H1 (cell line): Measurements from ENCODE around the gene CDH11. TPM values are rescaled to one million over a fixed set of nuclear protein-coding genes. Genes with fewer than 3 reads are reported as not detected.

Source experiments
- CTCF ChIA-PET: fragments of 300-600 bp; sonication (Branson Sonifier 250); formaldehyde crosslinking; loops from one replicate; lab custom pipeline; 2021; ENCODE audit not compliant: partially characterized antibody; lab: Charles Lee
- POLR2A ChIA-PET: fragments of 300-600 bp; sonication (Branson Sonifier 250); formaldehyde crosslinking; loops from one replicate; lab custom pipeline; 2021; ENCODE audit warnings: inconsistent platforms; ENCODE audit not compliant: partially characterized antibody; lab: Charles Lee
- DNase-seq, 2 experiments: peaks; one replicate each; pipeline versions ENCODE4 v3.0.0 to v3.0.0-alpha.2; 2010 to 2022; ENCODE audit warnings: low spot score in 2 of 2, low read depth in 1 of 2, mixed read lengths in 1 of 2
- FAIRE-seq: peaks from 2 replicates; lab custom pipeline; 2011; peaks lifted over from hg19 to GRCh38; lab: Jason Lieb, UNC
- H2AFZ ChIP-seq: 2 replicates; pipeline ENCODE4 v1.8.1; 2012; ENCODE audit warnings: low read length, inconsistent platforms
- H2AK5ac ChIP-seq: 2 replicates; pipeline ENCODE4 v1.6.1; 2013; ENCODE audit warnings: low read depth, low read length
- H2BK120ac ChIP-seq: replicated peaks from 2 replicates; pipeline ENCODE3; 2013; ENCODE audit warnings: low read depth, low read length, inconsistent platforms
- H2BK12ac ChIP-seq: 2 replicates; pipeline ENCODE4 v1.6.1; 2013; ENCODE audit warnings: low read depth, low read length
- H2BK15ac ChIP-seq: 2 replicates; pipeline ENCODE4 v1.6.1; 2013; ENCODE audit warnings: low read length
- H2BK20ac ChIP-seq: 2 replicates; pipeline ENCODE4 v1.6.1; 2013; ENCODE audit warnings: low read length
- H2BK5ac ChIP-seq: 2 replicates; pipeline ENCODE4 v1.6.1; 2013; ENCODE audit warnings: low read depth, low read length
- H3K14ac ChIP-seq: 2 replicates; pipeline ENCODE4 v1.6.1; 2013; ENCODE audit warnings: inconsistent platforms; ENCODE audit not compliant: insufficient read length
- H3K18ac ChIP-seq: 2 replicates; pipeline ENCODE4 v1.6.1; 2013; ENCODE audit warnings: low read length; ENCODE audit errors: extremely low read depth
- H3K23ac ChIP-seq: 2 replicates; pipeline ENCODE4 v1.6.1; 2013; ENCODE audit warnings: inconsistent platforms; ENCODE audit not compliant: insufficient read length
- H3K23me2 ChIP-seq: 2 replicates; pipeline ENCODE4 v1.6.1; 2013; ENCODE audit warnings: low read depth, low read length
- H3K27ac ChIP-seq: 2 replicates; pipeline ENCODE4 v1.6.1; 2011; ENCODE audit warnings: low read depth, low read length, inconsistent platforms
- H3K27me3 ChIP-seq, 4 experiments: replicated peaks in 1 of 4; 1 replicate in 1 of 4; 2 replicates in 3 of 4; pipeline versions ENCODE4 v1.6.1 to v1.8.1; 2011 to 2013; ENCODE audit warnings: low read length in 3 of 4, mild to moderate bottlenecking in 3 of 4, inconsistent platforms in 2 of 4, mixed read lengths in 2 of 4, moderate library complexity in 1 of 4; ENCODE audit not compliant: control insufficient read depth in 3 of 4, insufficient read depth in 3 of 4; ENCODE audit errors: extremely low read depth in 1 of 4
- H3K36me3 ChIP-seq, 4 experiments: 2 replicates each; pipeline versions ENCODE4 v1.6.1 to v1.8.1; 2011 to 2013; ENCODE audit warnings: mild to moderate bottlenecking in 4 of 4, low read length in 3 of 4, moderate library complexity in 2 of 4, control low read depth in 1 of 4, inconsistent platforms in 1 of 4; ENCODE audit not compliant: insufficient read depth in 4 of 4, control insufficient read depth in 2 of 4
- H3K4ac ChIP-seq: replicated peaks from 2 replicates; pipeline ENCODE3; 2013; ENCODE audit warnings: low read length, low read depth, mixed read lengths, inconsistent platforms; ENCODE audit not compliant: insufficient read length
- H3K4me1 ChIP-seq, 4 experiments: replicated peaks in 1 of 4; 1 replicate in 1 of 4; 2 replicates in 3 of 4; pipeline versions ENCODE4 v1.6.1 to v1.8.1; 2011 to 2013; ENCODE audit warnings: low read length in 3 of 4, inconsistent platforms in 2 of 4, mixed read lengths in 1 of 4; ENCODE audit not compliant: insufficient read depth in 4 of 4, control insufficient read depth in 3 of 4
- H3K4me2 ChIP-seq, 2 experiments: 2 replicates each; pipeline versions ENCODE4 v1.6.1 to v1.8.1; 2011 to 2013; ENCODE audit warnings: low read depth in 2 of 2, low read length in 2 of 2, control low read depth in 1 of 2, inconsistent platforms in 1 of 2, mild to moderate bottlenecking in 1 of 2; ENCODE audit not compliant: insufficient read depth in 1 of 2
- H3K4me3 ChIP-seq, 4 experiments: fragments of 200-600, 300-600 bp in 1 of 4; sonication (generic), shearing (Covaris generic), sonication (Bioruptor Twin) in 1 of 4; 2 replicates each; pipeline versions ENCODE4 v1.5.1 to v1.8.1; 2011 to 2016; ENCODE audit warnings: low read length in 4 of 4, low read depth in 3 of 4, control low read depth in 2 of 4, inconsistent platforms in 2 of 4, mild to moderate bottlenecking in 2 of 4, mixed read lengths in 1 of 4, moderate library complexity in 1 of 4; ENCODE audit not compliant: insufficient read depth in 2 of 4; ENCODE audit errors: extremely low read depth in 1 of 4
- H3K56ac ChIP-seq: replicated peaks from 2 replicates; pipeline ENCODE3; 2013; ENCODE audit warnings: low read depth, mild to moderate bottlenecking, mixed read lengths, low read length, inconsistent platforms; ENCODE audit not compliant: insufficient read length
- H3K79me1 ChIP-seq: 2 replicates; pipeline ENCODE4 v1.6.1; 2013; ENCODE audit warnings: low read depth, low read length, control low read depth
- H3K79me2 ChIP-seq, 2 experiments: 2 replicates each; pipeline versions ENCODE4 v1.6.1 to v1.8.1; 2012 to 2013; ENCODE audit warnings: low read length in 2 of 2, mild to moderate bottlenecking in 2 of 2, inconsistent platforms in 1 of 2; ENCODE audit not compliant: insufficient read depth in 2 of 2, control insufficient read depth in 1 of 2
- H3K9ac ChIP-seq, 4 experiments: replicated peaks in 1 of 4; 1 replicate in 1 of 4; 2 replicates in 3 of 4; pipeline versions ENCODE4 v1.6.1 to v1.8.1; 2011 to 2013; ENCODE audit warnings: low read depth in 3 of 4, low read length in 3 of 4, control low read depth in 2 of 4, mild to moderate bottlenecking in 2 of 4, moderate library complexity in 2 of 4, inconsistent platforms in 1 of 4; ENCODE audit errors: extremely low read depth in 1 of 4
- H3K9me3 ChIP-seq, 2 experiments: 2 replicates each; pipeline versions ENCODE4 v1.6.1 to v1.8.1; 2012 to 2013; ENCODE audit warnings: mild to moderate bottlenecking in 2 of 2, moderate library complexity in 2 of 2, control low read depth in 1 of 2, inconsistent platforms in 1 of 2, low read depth in 1 of 2, low read length in 1 of 2, mixed read lengths in 1 of 2; ENCODE audit not compliant: insufficient read depth in 2 of 2
- H4K20me1 ChIP-seq, 2 experiments: replicated peaks in 1 of 2; 2 replicates each; pipeline versions ENCODE3 to v1.8.1; 2011 to 2013; ENCODE audit warnings: inconsistent platforms in 2 of 2, low read length in 2 of 2, mild to moderate bottlenecking in 1 of 2; ENCODE audit not compliant: insufficient read depth in 2 of 2, control insufficient read depth in 1 of 2
- H4K5ac ChIP-seq: 2 replicates; pipeline ENCODE4 v1.6.1; 2013; ENCODE audit warnings: low read length, low read depth, mixed read lengths, inconsistent platforms; ENCODE audit not compliant: insufficient read length
- H4K8ac ChIP-seq: 2 replicates; pipeline ENCODE4 v1.8.0; 2013; ENCODE audit warnings: mild to moderate bottlenecking, moderate library complexity, low read length, inconsistent platforms; ENCODE audit not compliant: insufficient read depth; ENCODE audit errors: extremely low read depth
- H4K91ac ChIP-seq: replicated peaks from 2 replicates; pipeline ENCODE3; 2013; ENCODE audit warnings: low read length, mixed read lengths, inconsistent platforms; ENCODE audit not compliant: insufficient read length
- ASH2L ChIP-seq: fragments of 200-600, 300-600 bp; sonication (generic); IDR thresholded peaks from one replicate; pipeline ENCODE4 v1.7.1; 2017; ENCODE audit warnings: low read length
- BACH1 ChIP-seq: IDR thresholded peaks from 2 replicates; pipeline ENCODE4 v1.6.1; 2012; ENCODE audit warnings: low read length, improper control_type of control experiment
- CBX5 ChIP-seq: fragments of 300-800, 300-1000 bp; sonication (generic); IDR thresholded peaks from 2 replicates; pipeline ENCODE4 v1.7.1; 2016; ENCODE audit warnings: antibody characterized with exemption, low read length, low read depth
- NANOG ChIP-seq: IDR thresholded peaks from 2 replicates; pipeline ENCODE4 v1.6.1; 2011; ENCODE audit warnings: low read length, low read depth, mild to moderate bottlenecking, inconsistent platforms; ENCODE audit not compliant: insufficient read depth, poor library complexity, severe bottlenecking
- RBBP5 ChIP-seq: IDR thresholded peaks from 2 replicates; pipeline ENCODE4 v1.7.1; 2012; ENCODE audit warnings: low read depth, mild to moderate bottlenecking, inconsistent platforms, low read length, moderate library complexity, borderline replicate concordance
- SIN3A ChIP-seq, 2 experiments: IDR thresholded peaks in 1 of 2; conservative IDR thresholded peaks in 1 of 2; 2 replicates each; pipeline ENCODE4 v1.6.1; 2011 to 2012; ENCODE audit warnings: low read length in 2 of 2, improper control_type of control experiment in 1 of 2, low read depth in 1 of 2, mild to moderate bottlenecking in 1 of 2
- SIRT6 ChIP-seq: IDR thresholded peaks from one replicate; pipeline ENCODE4 v1.7.1; 2012; ENCODE audit warnings: low read length, inconsistent platforms
- SUZ12 ChIP-seq: fragments of 200-600 bp; sonication (generic); IDR thresholded peaks from 2 replicates; pipeline ENCODE4 v1.6.1; 2012; ENCODE audit warnings: mild to moderate bottlenecking, inconsistent platforms, low read length, moderate library complexity, mixed read lengths
- TEAD4 ChIP-seq: IDR thresholded peaks from 2 replicates; pipeline ENCODE4 v1.6.1; 2012; ENCODE audit warnings: low read depth, low read length, inconsistent platforms, mixed read lengths
- WGBS, 2 experiments: shearing (Covaris generic) in 1 of 2; methylation state at CpG; one replicate each; pipeline versions ENCODE4 v1.1.6 to v1.1.7; 2013 to 2015; ENCODE audit warnings: low lambda C conversion rate in 2 of 2, mixed read lengths in 2 of 2, inconsistent platforms in 1 of 2, low coverage in 1 of 2, missing lambda C conversion rate in 1 of 2; ENCODE audit not compliant: insufficient replicate concordance in 2 of 2, insufficient coverage in 1 of 2, insufficient read length in 1 of 2; ENCODE audit errors: extremely low coverage in 1 of 2, missing lambda C conversion rate in 1 of 2; 5-methylcytosine and 5-hydroxymethylcytosine counted together
- polyA plus RNA-seq, 7 experiments: library from polyadenylated mRNA; depleted of rRNA in 3 of 7; stranded (reverse) in 5 of 7; unstranded in 2 of 7; fragments of >200 nt in 5 of 7; fragments of 200-250 nt in 2 of 7; gene quantifications; 1 replicate in 5 of 7; 2 replicates in 1 of 7; 4 replicates in 1 of 7; pipeline versions ENCODE4 v1.2.1 to v1.2.3, GENCODE V29; 2011 to 2013; ENCODE audit warnings: missing spikeins in 2 of 7, mixed read lengths in 2 of 7
- total RNA-seq: library from RNA; stranded (reverse); fragmentation: NEBNext Ultra II Directional; extraction: Animal tissue kit (Norgen Biotek cat#: 25700); gene quantifications from 2 replicates; pipeline ENCODE4 v1.2.1, GENCODE V29; 2021
- TF ChIP-seq, protein P1 (sequence below): IDR thresholded peaks from 2 replicates; pipeline ENCODE4 v1.6.1; 2012; ENCODE audit warnings: low read length, inconsistent platforms

Gene CDH11
- total and polyA plus RNA-seq, 2 of the 8 experiments (the other 6 are each of a cell fraction or from before 2014, with no cell fraction given): 3.3 to 8.4 TPM

DNA sequence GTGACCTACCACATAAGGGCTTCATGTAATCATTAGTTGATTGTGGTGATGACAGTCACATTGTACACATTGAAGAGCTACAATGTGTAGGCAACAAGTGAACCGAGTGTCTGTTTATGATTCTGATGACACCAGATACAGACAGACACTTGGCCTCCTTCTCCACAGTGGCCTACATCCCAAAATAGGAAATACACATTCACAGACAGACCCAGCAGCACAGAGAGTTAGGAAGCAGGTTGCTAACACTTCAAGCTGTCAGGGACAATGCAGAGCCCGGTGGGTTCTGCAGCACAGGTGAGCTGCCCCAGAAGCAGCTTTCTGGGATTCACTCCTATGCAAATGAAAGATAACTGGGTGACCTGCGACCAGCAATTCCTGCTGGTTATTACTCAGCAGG, 72.2 kb downstream of the CDH11 start:
- Histone ChIP-seq H3K23ac (no peak overlapping the region), H3K27ac (no peak overlapping the region), H3K9ac (no peak overlapping the region), H2BK120ac (no peak overlapping the region), H3K23me2 (no peaks in the 10 kb centered on the region), H4K91ac (no peak overlapping the region), H2AK5ac (no peak overlapping the region), H2BK5ac (no peak overlapping the region), H2BK20ac (no peak overlapping the region), H3K4me1 (no peaks in the 10 kb centered on the region), H3K79me2 (no peaks in the 10 kb centered on the region), H4K5ac (no peak overlapping the region), H3K4ac (no peak overlapping the region), H3K36me3 (no peaks in the 10 kb centered on the region), H2BK12ac (no peak overlapping the region), H3K27me3 (no peaks in the 10 kb centered on the region), H2BK15ac (no peak overlapping the region), H3K56ac (no peak overlapping the region), H4K20me1 (no peaks in the 10 kb centered on the region), H3K79me1 (no peaks in the 10 kb centered on the region), H3K4me3 (no peak overlapping the region), H3K18ac (no peak overlapping the region), H3K14ac (no peak overlapping the region), H4K8ac (no peak overlapping the region), H3K4me2 (no peak overlapping the region), H2AFZ (no peak overlapping the region), H3K9me3 (no peaks in the 10 kb centered on the region)
- DNase-seq (no peak), FAIRE-seq (no peak)
- ChIA-PET CTCF (interaction anchor here (0.6 to 1.4 kb wide), 3 partner anchors 12 to 623 kb away, joined by 3 read pairs; no protein-coding TSS in a partner anchor), POLR2A (no interaction called here)
- whole genome bisulfite sequencing, 2 experiments: 88% methylated on average over 3 of the region's 3 CpGs; no CpG with 5 or more reads in 1 of the 2 experiments
- TF ChIP-seq RBBP5 (no peak), SUZ12 (no peak), CBX5 (no peak), NANOG (no peak), TEAD4 (no peak), ASH2L (no peak), BACH1 (no peak), SIN3A (conservative IDR thresholded peaks at IDR 0.05 in 1 of 2, IDR thresholded peaks at IDR 0.05 in 1 of 2; ENCODE audit: low read depth in 1 of 2, low read length in 2 of 2) (no peak), SIRT6 (no peak)
- TF ChIP-seq, protein P1, sequence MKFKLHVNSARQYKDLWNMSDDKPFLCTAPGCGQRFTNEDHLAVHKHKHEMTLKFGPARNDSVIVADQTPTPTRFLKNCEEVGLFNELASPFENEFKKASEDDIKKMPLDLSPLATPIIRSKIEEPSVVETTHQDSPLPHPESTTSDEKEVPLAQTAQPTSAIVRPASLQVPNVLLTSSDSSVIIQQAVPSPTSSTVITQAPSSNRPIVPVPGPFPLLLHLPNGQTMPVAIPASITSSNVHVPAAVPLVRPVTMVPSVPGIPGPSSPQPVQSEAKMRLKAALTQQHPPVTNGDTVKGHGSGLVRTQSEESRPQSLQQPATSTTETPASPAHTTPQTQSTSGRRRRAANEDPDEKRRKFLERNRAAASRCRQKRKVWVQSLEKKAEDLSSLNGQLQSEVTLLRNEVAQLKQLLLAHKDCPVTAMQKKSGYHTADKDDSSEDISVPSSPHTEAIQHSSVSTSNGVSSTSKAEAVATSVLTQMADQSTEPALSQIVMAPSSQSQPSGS: no peak
- TF ChIP-seq, all 59 proteins: peak for 0
